Measurements from ENCODE around the gene SH3BGRL2.
A peak's percentile ranks its signal among the peaks of the same experiment; 100 is the strongest.

The SH3BGRL2 gene

GRCh38 chr6:79630883-79631692, at the start of gene SH3BGRL2:
TSS of gene SH3BGRL2 (plus strand) at chr6:79631329. CDS start at chr6:79631462, 133 bp downstream.
- peak within 1 kb of the TSS; percentile 82 for H3K4me3 ChIP-seq (ENCODE audit: low read depth, low read length)

GRCh38 chr6:79584332-79584731, 46.8 kb upstream of the SH3BGRL2 start:
- H3K4me3 ChIP-seq (ENCODE audit: low read depth, low read length) = no peak overlapping the region

- no peak overlapping the region for H3K4me3 ChIP-seq (ENCODE audit: low read depth, low read length)
Observed at GRCh38 chr6:79586548-79586947, 44.6 kb upstream of the SH3BGRL2 start.

GRCh38 chr6:79589701-79590100, 41.4 kb upstream of the SH3BGRL2 start:
- H3K4me3 ChIP-seq (ENCODE audit: low read depth, low read length) = no peak overlapping the region

GRCh38 chr6:79597155-79597554, 34.0 kb upstream of the SH3BGRL2 start:
- no peak overlapping the region for H3K4me3 ChIP-seq (ENCODE audit: low read depth, low read length)

- no peak overlapping the region for H3K4me3 ChIP-seq (ENCODE audit: low read depth, low read length)
Observed at GRCh38 chr6:79598012-79598411, 33.1 kb upstream of the SH3BGRL2 start.

GRCh38 chr6:79599725-79600259, 31.3 kb upstream of the SH3BGRL2 start:
- H3K4me3 ChIP-seq (ENCODE audit: low read depth, low read length) = no peak overlapping the region

- H3K4me3 ChIP-seq (ENCODE audit: low read depth, low read length) = no peak overlapping the region
Observed at GRCh38 chr6:79600313-79600712, 30.8 kb upstream of the SH3BGRL2 start.

- no peak overlapping the region for H3K4me3 ChIP-seq (ENCODE audit: low read depth, low read length)
Observed at GRCh38 chr6:79600812-79601609, 30.1 kb upstream of the SH3BGRL2 start.

- no peak overlapping the region for H3K4me3 ChIP-seq (ENCODE audit: low read depth, low read length)
Observed at GRCh38 chr6:79602859-79603258, 28.3 kb upstream of the SH3BGRL2 start.

- no peak overlapping the region for H3K4me3 ChIP-seq (ENCODE audit: low read depth, low read length)
Observed at GRCh38 chr6:79604583-79605037, 26.5 kb upstream of the SH3BGRL2 start.

- H3K4me3 ChIP-seq (ENCODE audit: low read depth, low read length) = no peak overlapping the region
Observed at GRCh38 chr6:79605061-79605460, 26.1 kb upstream of the SH3BGRL2 start.

GRCh38 chr6:79605968-79606764, 25.0 kb upstream of the SH3BGRL2 start:
- no peak overlapping the region for H3K4me3 ChIP-seq (ENCODE audit: low read depth, low read length)

GRCh38 chr6:79607000-79607399, 24.1 kb upstream of the SH3BGRL2 start:
- no peak overlapping the region for H3K4me3 ChIP-seq (ENCODE audit: low read depth, low read length)

- no peak overlapping the region for H3K4me3 ChIP-seq (ENCODE audit: low read depth, low read length)
Observed at GRCh38 chr6:79608334-79609224, 22.6 kb upstream of the SH3BGRL2 start.

GRCh38 chr6:79609225-79609595, 21.9 kb upstream of the SH3BGRL2 start:
- H3K4me3 ChIP-seq (ENCODE audit: low read depth, low read length) = no peak overlapping the region

- no peak overlapping the region for H3K4me3 ChIP-seq (ENCODE audit: low read depth, low read length)
Observed at GRCh38 chr6:79610306-79611009, 20.7 kb upstream of the SH3BGRL2 start.

- H3K4me3 ChIP-seq (ENCODE audit: low read depth, low read length) = no peak overlapping the region
Observed at GRCh38 chr6:79612457-79612856, 18.7 kb upstream of the SH3BGRL2 start.

- no peak overlapping the region for H3K4me3 ChIP-seq (ENCODE audit: low read depth, low read length)
Observed at GRCh38 chr6:79612918-79613317, 18.2 kb upstream of the SH3BGRL2 start.
